ENCODE measurements around the gene PHACTR1. TPM values are rescaled to one million over a fixed set of nuclear protein-coding genes. Genes with fewer than 3 reads are reported as not detected.

Gene PHACTR1
- total and polyA plus RNA-seq, 9 of the 15 experiments (the other 6 are each of a cell fraction or from before 2014, with no cell fraction given), result 11.5 to 32.6 (median 22.0) TPM

- TF ChIP-seq UBTF (IDR thresholded peaks at IDR 0.05; ENCODE audit: borderline replicate concordance in 1 of 2, low read depth in 2 of 2, low read length in 2 of 2), result 0 out of 4 replicates have a peak, but pooled peaks of 1 of the 2 experiments have one; percentile 51
- TF ChIP-seq MAZ (CRISPR knock-in tag; conservative IDR thresholded peaks at IDR 0.05 in 1 of 2, IDR thresholded peaks at IDR 0.05 in 1 of 2), result peak; percentile 59 to 88
- TF ChIP-seq ZFX (CRISPR knock-in tag; IDR thresholded peaks at IDR 0.05), result peak; percentile 44; the same call in 1 of the 2 replicates
- peak; percentile 52; the same call in 1 of the 2 replicates for TF ChIP-seq JUND (IDR thresholded peaks at IDR 0.05; ENCODE audit: borderline replicate concordance, low read depth, low read length)
- peak; percentile 14; the same call in 1 of the 3 replicates for TF ChIP-seq JUND (tag; IDR thresholded peaks at IDR 0.05; ENCODE audit: borderline replicate concordance, low read depth, low read length)
- TF ChIP-seq SNIP1 (IDR thresholded peaks at IDR 0.05; ENCODE audit: low read depth), result no peak
- TF ChIP-seq TRIM24 (IDR thresholded peaks at IDR 0.05), result no peak
- peak; percentile 66; the same call in 1 of the 2 replicates for TF ChIP-seq SMARCE1 (IDR thresholded peaks at IDR 0.05)
- no peak for TF ChIP-seq ZNF316 (IDR thresholded peaks at IDR 0.05)
- no peak for TF ChIP-seq FOS (IDR thresholded peaks at IDR 0.05; ENCODE audit: extremely low read depth, insufficient read length)
- TF ChIP-seq TBP (optimal IDR thresholded peaks at IDR 0.05; ENCODE audit: low read depth, low read length), result peak; percentile 67
- TF ChIP-seq ZNF197 (CRISPR knock-in tag; IDR thresholded peaks at IDR 0.05; ENCODE audit: low read depth), result 0 out of 2 replicates have a peak, but pooled peaks have one; percentile 38
- TF ChIP-seq GATAD2B (IDR thresholded peaks at IDR 0.05; ENCODE audit: borderline replicate concordance), result peak; percentile 19; the same call in 1 of the 2 replicates
- no peak for TF ChIP-seq ZNF133 (CRISPR knock-in tag; IDR thresholded peaks at IDR 0.05)
- TF ChIP-seq ZNF449 (CRISPR knock-in tag; IDR thresholded peaks at IDR 0.05), result no peak
- peak; percentile 32; the same call in 1 of the 2 replicates for TF ChIP-seq HDAC2 (IDR thresholded peaks at IDR 0.05)
These were observed 555.8 kb downstream of the PHACTR1 start (continued) for GRCh38 chr6:13272131-13273046.
